ENCODE measurements around the gene FAAP100. TPM values are rescaled to one million over a fixed set of nuclear protein-coding genes. Genes with fewer than 3 reads are reported as not detected.
A peak's percentile ranks its signal among the peaks of the same experiment; 100 is the strongest.

FAAP100 gene
- total RNA-seq, 1 donor = 31.7 TPM

DNA sequence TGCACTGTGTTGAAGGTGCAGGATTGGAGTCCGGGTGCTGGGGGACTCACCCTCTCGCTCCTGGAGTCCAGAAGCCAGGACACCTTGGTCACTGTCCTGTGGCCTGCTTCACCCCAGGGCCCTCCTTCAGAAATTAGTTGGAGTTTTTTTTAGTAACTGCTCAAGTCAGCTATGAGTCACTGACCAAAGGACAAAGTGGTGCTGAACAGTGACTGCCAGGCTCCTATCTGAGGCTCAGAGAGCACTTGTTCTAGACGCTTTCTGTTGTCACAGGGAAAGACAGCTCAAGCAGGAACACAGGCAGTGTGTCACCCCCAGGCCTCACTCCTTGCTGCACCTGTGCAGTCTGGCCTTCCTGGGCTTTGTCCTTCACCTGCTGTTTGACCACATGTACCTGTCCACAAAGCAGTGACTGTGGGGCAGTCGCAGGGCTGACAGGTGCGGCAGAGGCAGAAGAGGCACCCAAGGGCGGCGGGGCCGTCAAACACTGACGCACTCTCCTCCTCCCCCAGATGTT, 4.1 kb upstream of the FAAP100 start:
- TF ChIP-seq, protein P1, sequence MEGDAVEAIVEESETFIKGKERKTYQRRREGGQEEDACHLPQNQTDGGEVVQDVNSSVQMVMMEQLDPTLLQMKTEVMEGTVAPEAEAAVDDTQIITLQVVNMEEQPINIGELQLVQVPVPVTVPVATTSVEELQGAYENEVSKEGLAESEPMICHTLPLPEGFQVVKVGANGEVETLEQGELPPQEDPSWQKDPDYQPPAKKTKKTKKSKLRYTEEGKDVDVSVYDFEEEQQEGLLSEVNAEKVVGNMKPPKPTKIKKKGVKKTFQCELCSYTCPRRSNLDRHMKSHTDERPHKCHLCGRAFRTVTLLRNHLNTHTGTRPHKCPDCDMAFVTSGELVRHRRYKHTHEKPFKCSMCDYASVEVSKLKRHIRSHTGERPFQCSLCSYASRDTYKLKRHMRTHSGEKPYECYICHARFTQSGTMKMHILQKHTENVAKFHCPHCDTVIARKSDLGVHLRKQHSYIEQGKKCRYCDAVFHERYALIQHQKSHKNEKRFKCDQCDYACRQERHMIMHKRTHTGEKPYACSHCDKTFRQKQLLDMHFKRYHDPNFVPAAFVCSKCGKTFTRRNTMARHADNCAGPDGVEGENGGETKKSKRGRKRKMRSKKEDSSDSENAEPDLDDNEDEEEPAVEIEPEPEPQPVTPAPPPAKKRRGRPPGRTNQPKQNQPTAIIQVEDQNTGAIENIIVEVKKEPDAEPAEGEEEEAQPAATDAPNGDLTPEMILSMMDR (IDR thresholded peaks at IDR 0.05; ENCODE audit: insufficient read depth, low read length) = no peak
- no peak for DNase-seq (ENCODE audit: low read depth)
- H3K4me3 ChIP-seq (ENCODE audit: low read depth, low read length) = no peak overlapping the region

DNA sequence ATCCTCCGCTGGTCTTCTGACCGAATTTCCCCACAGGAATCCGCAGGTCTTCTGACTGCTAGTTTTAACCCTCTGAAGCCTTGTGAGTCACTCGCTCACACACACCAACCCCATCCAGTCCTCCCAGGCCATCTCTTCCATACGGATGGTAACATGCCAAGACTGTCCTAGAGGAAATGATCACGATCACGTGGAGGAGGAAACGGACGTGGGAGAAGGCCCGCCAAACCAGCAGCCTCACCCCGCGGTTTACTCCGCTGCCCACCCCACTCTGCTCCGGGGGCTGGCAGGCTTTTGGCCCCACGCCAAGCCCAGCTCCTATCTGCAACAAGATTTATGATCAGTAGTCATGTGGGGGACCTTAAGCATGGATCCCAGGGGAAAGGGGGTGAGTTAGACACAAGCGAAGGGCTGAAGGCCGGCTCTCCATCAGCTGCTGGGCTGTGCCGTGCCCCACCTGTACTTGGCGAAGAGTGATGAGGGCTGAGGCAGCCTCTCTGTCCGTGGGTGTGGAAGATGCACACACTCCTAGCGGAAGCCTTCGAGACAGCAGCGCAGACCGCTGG, 1.5 kb upstream of the FAAP100 start:
- peak overlapping the region; percentile 92 for H3K4me3 ChIP-seq (ENCODE audit: low read depth, low read length)
- peak; percentile 94 for DNase-seq (ENCODE audit: low read depth)
- TF ChIP-seq, protein P1 (IDR thresholded peaks at IDR 0.05; ENCODE audit: insufficient read depth, low read length) = no peak

DNA sequence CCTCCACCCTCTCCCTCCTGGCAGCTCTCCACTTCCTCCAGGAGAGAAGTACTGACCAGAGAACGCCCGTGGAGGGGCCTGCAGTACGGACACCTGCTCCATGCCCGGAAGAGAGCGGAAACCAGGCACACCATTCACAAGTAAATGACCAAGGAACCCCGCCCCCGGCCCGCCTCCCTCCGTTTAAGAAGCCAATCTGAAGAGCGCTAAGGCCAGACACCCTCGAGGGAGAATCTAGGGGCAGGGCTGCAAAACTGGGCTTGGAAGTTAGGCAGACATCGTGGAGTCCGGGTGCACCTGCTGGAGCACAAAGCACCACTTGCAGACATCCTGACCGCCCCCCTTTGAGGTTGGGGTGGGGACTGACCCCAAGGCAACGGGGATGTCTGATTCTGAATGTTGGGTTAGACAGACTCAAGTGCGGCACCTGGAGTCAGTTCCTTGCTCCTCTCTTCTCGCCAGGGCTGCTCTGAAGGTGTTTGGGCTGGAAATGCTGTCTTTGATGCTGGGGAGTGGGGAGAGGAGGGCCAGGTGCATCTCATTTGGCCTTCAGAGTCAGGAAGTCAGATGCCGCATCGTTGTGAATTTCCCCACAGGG, 964 bp upstream of the FAAP100 start:
- DNase-seq (ENCODE audit: low read depth) = peak; percentile 77
- H3K4me3 ChIP-seq (ENCODE audit: low read depth, low read length) = peak overlapping the region; percentile 92
- TF ChIP-seq, protein P1 (IDR thresholded peaks at IDR 0.05; ENCODE audit: insufficient read depth, low read length) = peak; percentile 19

DNA sequence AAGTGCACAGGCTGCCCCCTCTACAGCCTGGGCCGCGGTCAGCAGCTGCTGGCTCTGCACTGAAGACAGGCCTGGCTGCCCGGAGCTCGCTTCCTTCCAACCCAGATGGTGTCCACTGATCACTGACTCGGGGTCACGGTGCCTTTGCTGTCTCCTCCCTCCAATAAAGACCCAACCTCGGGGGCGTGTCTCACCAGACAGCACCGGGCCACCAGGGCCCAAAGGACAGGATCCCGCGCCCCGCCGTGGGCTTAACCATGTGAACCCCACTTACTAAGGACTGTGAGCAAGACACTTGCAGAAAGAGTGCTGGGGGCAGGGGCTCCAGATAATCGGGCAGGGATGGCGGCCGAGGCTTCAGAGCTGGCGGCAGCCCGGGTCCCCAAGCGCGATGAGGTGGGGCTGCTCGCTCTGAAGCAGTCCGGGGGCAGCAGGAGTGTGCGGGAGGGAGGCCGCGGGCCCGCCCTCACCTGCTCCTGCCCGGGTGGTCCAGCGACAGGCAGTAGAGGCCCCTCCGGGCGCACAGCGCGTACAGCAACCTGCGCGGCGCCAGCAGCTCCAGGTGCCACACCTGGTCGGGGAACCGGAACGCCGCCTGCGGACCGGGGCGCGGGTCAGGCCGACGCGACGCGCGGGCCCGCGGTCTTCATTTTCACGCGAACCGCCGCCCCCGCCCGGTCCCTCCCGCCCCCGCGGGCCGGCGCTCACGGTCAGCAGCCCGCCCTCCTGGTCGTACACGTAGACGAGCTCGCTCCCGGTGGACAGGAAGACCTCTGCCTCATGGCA, 502 bp downstream of the FAAP100 start:
- no peak for DNase-seq (ENCODE audit: low read depth)
- peak overlapping the region; percentile 92 for H3K4me3 ChIP-seq (ENCODE audit: low read depth, low read length)
- TF ChIP-seq, protein P1 (IDR thresholded peaks at IDR 0.05; ENCODE audit: insufficient read depth, low read length) = no peak

DNA sequence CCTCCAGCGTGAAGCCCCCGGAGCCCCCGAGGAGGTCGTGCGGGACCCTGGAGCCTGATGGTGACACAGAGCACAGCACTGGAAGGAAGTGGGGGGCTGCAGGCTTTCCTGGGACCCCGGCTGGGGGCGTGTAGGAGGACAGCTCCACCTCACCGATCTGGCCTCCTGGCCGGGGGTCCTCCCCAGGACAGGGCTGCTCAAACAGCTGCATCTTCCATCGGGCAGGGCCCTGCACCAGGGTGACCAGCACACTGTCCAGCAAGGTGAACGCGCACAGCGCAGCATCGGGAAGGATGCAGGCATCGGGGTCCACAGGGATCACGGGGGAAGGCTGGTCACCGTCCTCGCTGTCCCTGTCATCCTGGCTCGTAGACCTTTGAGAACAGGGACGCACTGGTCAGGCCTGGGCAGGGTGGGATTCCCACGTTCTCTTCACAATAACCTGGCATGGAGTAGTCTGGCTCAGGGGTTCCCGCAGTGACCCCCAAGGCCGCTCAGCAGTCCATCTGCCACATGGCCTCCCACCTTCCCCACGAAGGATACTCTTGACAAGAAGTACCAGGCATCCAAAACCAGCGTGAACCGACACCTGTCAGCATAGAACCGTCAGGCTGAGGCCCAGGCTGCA, 1.2 kb downstream of the FAAP100 start:
- no peak for DNase-seq (ENCODE audit: low read depth)
- peak overlapping the region; percentile 92 for H3K4me3 ChIP-seq (ENCODE audit: low read depth, low read length)
- TF ChIP-seq, protein P1 (IDR thresholded peaks at IDR 0.05; ENCODE audit: insufficient read depth, low read length) = no peak

DNA sequence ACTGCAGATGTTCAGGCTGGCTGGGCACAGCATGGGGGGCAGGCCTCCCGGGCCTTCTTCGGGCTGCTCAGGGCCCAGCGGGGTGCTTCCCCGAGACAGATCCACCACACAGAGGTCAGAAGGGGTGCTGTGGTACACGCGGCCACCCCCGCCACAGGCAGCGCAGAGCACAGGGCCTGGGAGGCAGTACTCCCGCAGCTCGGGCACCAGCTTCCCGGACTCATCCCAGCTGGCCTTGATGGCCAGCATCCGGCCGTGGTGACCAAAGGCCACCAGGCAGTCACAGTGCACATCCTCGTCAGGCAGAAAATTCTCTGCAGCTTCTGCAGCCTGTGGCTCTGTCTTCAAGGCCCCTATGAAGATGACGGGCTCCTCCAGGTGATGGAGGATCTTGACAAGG, 1.9 kb downstream of the FAAP100 start:
- TF ChIP-seq, protein P1 (IDR thresholded peaks at IDR 0.05; ENCODE audit: insufficient read depth, low read length) = no peak
- no peak for DNase-seq (ENCODE audit: low read depth)

More for the DNA sequence above, 1.9 kb downstream of the FAAP100 start:
- no peak overlapping the region for H3K4me3 ChIP-seq (ENCODE audit: low read depth, low read length)

All from fibroblast of the aortic adventitia (primary cell).